Measurements from ENCODE around the gene PDE3A. TPM values are rescaled to one million over a fixed set of nuclear protein-coding genes. Genes with fewer than 3 reads are reported as not detected.

Gene PDE3A
- total RNA-seq, 2 donors from 2014 or later, result 80.7 to 127 TPM

GRCh38 chr12:20457582-20457981 lies 89.2 kb downstream of the PDE3A start:
- no peaks in the 10 kb centered on the region for H3K36me3 ChIP-seq
- H3K4me3 ChIP-seq, result no peak overlapping the region
- TF ChIP-seq CTCF (IDR thresholded peaks at IDR 0.05), result no peak
- no peaks in the 10 kb centered on the region for H3K9me3 ChIP-seq
- H3K27ac ChIP-seq, result no peak overlapping the region
- peaks cover 0 to 21% of the 10 kb centered on the region in 2 donors for H3K4me1 ChIP-seq
- no peaks in the 10 kb centered on the region for H3K27me3 ChIP-seq
- DNase-seq (ENCODE audit: low spot score), result no peak

GRCh38 chr12:20458011-20458410 lies 89.7 kb downstream of the PDE3A start:
- Histone ChIP-seq H3K27ac (no peak overlapping the region), H3K36me3 (no peaks in the 10 kb centered on the region), H3K4me3 (no peak overlapping the region), H3K9me3 (no peaks in the 10 kb centered on the region), H3K4me1 (peaks cover 0 to 19% of the 10 kb centered on the region in 2 donors), H3K27me3 (no peaks in the 10 kb centered on the region)
- no peak for DNase-seq (ENCODE audit: low spot score)
- no peak for TF ChIP-seq CTCF (IDR thresholded peaks at IDR 0.05)

GRCh38 chr12:20459920-20460319 lies 91.6 kb downstream of the PDE3A start:
- peaks cover 0 to 16% of the 10 kb centered on the region in 2 donors for H3K4me1 ChIP-seq
- DNase-seq (ENCODE audit: low spot score), result no peak
- no peaks in the 10 kb centered on the region for H3K9me3 ChIP-seq

GRCh38 chr12:20460956-20461355 lies 92.6 kb downstream of the PDE3A start:
- H3K27ac ChIP-seq, result peak overlapping the region in 1 of 2 donors; percentile 58
- DNase-seq (ENCODE audit: low spot score), result no peak
- no peaks in the 10 kb centered on the region for H3K27me3 ChIP-seq
- no peaks in the 10 kb centered on the region for H3K9me3 ChIP-seq
- no peak overlapping the region for H3K4me3 ChIP-seq
- H3K4me1 ChIP-seq, result peaks cover 0 to 13% of the 10 kb centered on the region in 2 donors
- TF ChIP-seq CTCF (IDR thresholded peaks at IDR 0.05), result no peak
- H3K36me3 ChIP-seq, result no peaks in the 10 kb centered on the region

More at GRCh38 chr12:20459920-20460319, 91.6 kb downstream of the PDE3A start:
- no peaks in the 10 kb centered on the region for H3K27me3 ChIP-seq
- TF ChIP-seq CTCF (IDR thresholded peaks at IDR 0.05), result no peak
- H3K36me3 ChIP-seq, result no peaks in the 10 kb centered on the region
- no peak overlapping the region for H3K27ac ChIP-seq
- H3K4me3 ChIP-seq, result no peak overlapping the region

GRCh38 chr12:20463913-20464524 lies 95.7 kb downstream of the PDE3A start:
- no peak overlapping the region for H3K4me3 ChIP-seq
- H3K27me3 ChIP-seq, result no peaks in the 10 kb centered on the region
- DNase-seq (ENCODE audit: low spot score), result no peak
- no peaks in the 10 kb centered on the region for H3K9me3 ChIP-seq
- TF ChIP-seq CTCF (IDR thresholded peaks at IDR 0.05), result peak; percentile 37 to 71
- peak overlapping the region in 1 of 2 donors; percentile 72 for H3K27ac ChIP-seq
- H3K36me3 ChIP-seq, result no peaks in the 10 kb centered on the region
- peaks cover 0 to 33% of the 10 kb centered on the region in 2 donors for H3K4me1 ChIP-seq

- Histone ChIP-seq H3K4me3 (no peak overlapping the region), H3K27me3 (no peaks in the 10 kb centered on the region), H3K27ac (peak overlapping the region; percentile 6 to 72), H3K4me1 (peaks cover 0 to 52% of the 10 kb centered on the region in 2 donors), H3K9me3 (no peaks in the 10 kb centered on the region), H3K36me3 (no peaks in the 10 kb centered on the region)
- TF ChIP-seq CTCF (IDR thresholded peaks at IDR 0.05), result no peak
- DNase-seq (ENCODE audit: low spot score), result no peak
Observed at GRCh38 chr12:20469300-20469699, 101.0 kb downstream of the PDE3A start.
